GM12878 (cell line): ENCODE measurements around the gene ADARB1. TPM values are rescaled to one million over a fixed set of nuclear protein-coding genes. Genes with fewer than 3 reads are reported as not detected.

Experiments used
- ATAC-seq: fragments of 200-7000 bp; cut with Tn5 transposase; 3 replicates; pipeline ENCODE4 v1.9.1; 2020; ENCODE audit warnings: mild to moderate bottlenecking, moderate library complexity
- BruUV-seq: library from RNA; stranded (reverse); fragments of 400-500 nt; replicated peaks from 2 replicates; lab custom pipeline; 2021; lab: Mats Ljungman, UMichigan
- CTCF ChIA-PET: fragments of 300-600 bp; sonication (Branson Sonifier 250); formaldehyde crosslinking; extraction: SDS; loops from one replicate; lab custom pipeline; 2021; ENCODE audit warnings: inconsistent platforms; lab: Yijun Ruan, JAX
- POLR2A ChIA-PET: fragments of 350-600 bp; formaldehyde crosslinking; extraction: SDS; loops from one replicate; lab custom pipeline; 2021; ENCODE audit warnings: inconsistent platforms; lab: Charles Lee
- RAD21 ChIA-PET: fragments of 300-600 bp; sonication (Branson Sonifier 250); formaldehyde crosslinking; loops from one replicate; lab custom pipeline; 2023; ENCODE audit warnings: antibody characterized with exemption; ENCODE audit not compliant: unreplicated experiment; lab: Charles Lee
- SMC1A ChIA-PET: fragments of 300-600 bp; sonication (Branson Sonifier 250); formaldehyde crosslinking; loops from one replicate; lab custom pipeline; 2023; ENCODE audit not compliant: unreplicated experiment, uncharacterized antibody; lab: Charles Lee
- DNase-seq: peaks from one replicate; pipeline ENCODE4 v3.0.0-alpha.2; 2011; ENCODE audit warnings: low read depth, low spot score
- FAIRE-seq: peaks from 3 replicates; lab custom pipeline; 2011; peaks lifted over from hg19 to GRCh38; lab: Jason Lieb, UNC
- H2AFZ ChIP-seq: 2 replicates; pipeline ENCODE4 v1.6.0; 2011; ENCODE audit warnings: low read depth, low read length, control low read depth; ENCODE audit not compliant: control insufficient read depth
- H3K27ac ChIP-seq: 2 replicates; pipeline ENCODE4 v1.5.1; 2011; ENCODE audit warnings: control low read depth; ENCODE audit not compliant: control insufficient read depth, insufficient read depth
- H3K27me3 ChIP-seq, 2 experiments: replicated peaks in 1 of 2; 2 replicates each; pipeline versions ENCODE4 v1.6.0 to v1.6.1; 2011; ENCODE audit warnings: low read length in 1 of 2; ENCODE audit not compliant: control insufficient read depth in 2 of 2, insufficient read depth in 2 of 2
- H3K36me3 ChIP-seq, 2 experiments: 2 replicates each; pipeline ENCODE4 v1.5.1; 2011; ENCODE audit warnings: low read length in 1 of 2; ENCODE audit not compliant: control insufficient read depth in 2 of 2, insufficient read depth in 2 of 2
- H3K4me1 ChIP-seq: 2 replicates; pipeline ENCODE4 v1.6.1; 2011; ENCODE audit warnings: mild to moderate bottlenecking, low read length, moderate library complexity, mixed read lengths; ENCODE audit not compliant: control insufficient read depth, insufficient read depth
- H3K4me2 ChIP-seq: 2 replicates; pipeline ENCODE4 v1.6.0; 2011; ENCODE audit warnings: control low read depth; ENCODE audit not compliant: control insufficient read depth, insufficient read depth
- H3K4me3 ChIP-seq: fragments of 200-600 bp; sonication (generic); 2 replicates; pipeline ENCODE4 v1.5.1; 2016
- H3K79me2 ChIP-seq: 2 replicates; pipeline ENCODE4 v1.6.0; 2011; ENCODE audit warnings: low read length; ENCODE audit not compliant: control insufficient read depth, insufficient read depth
- H3K9ac ChIP-seq: 2 replicates; pipeline ENCODE4 v1.8.0; 2011; ENCODE audit warnings: low read length, control low read depth, mixed read lengths; ENCODE audit not compliant: control insufficient read depth, insufficient read depth
- H3K9me3 ChIP-seq: replicated peaks from 3 replicates; pipeline ENCODE4 v1.5.1; 2011; ENCODE audit warnings: mild to moderate bottlenecking, low read length; ENCODE audit not compliant: control insufficient read depth, insufficient read depth
- H4K20me1 ChIP-seq: 2 replicates; pipeline ENCODE4 v1.6.0; 2011; ENCODE audit not compliant: control insufficient read depth, insufficient read depth
- ATF7 ChIP-seq: fragments of 450-650 bp; IDR thresholded peaks from 2 replicates; pipeline ENCODE4 v1.6.1; 2016; ENCODE audit warnings: low read depth, mild to moderate bottlenecking
- CBFB ChIP-seq: IDR thresholded peaks from 2 replicates; pipeline ENCODE4 v1.6.1; 2016; ENCODE audit warnings: antibody characterized with exemption, low read depth
- CBX5 ChIP-seq: sonication (generic); IDR thresholded peaks from 2 replicates; pipeline ENCODE4 v1.6.1; 2016; ENCODE audit warnings: low read depth, moderate library complexity, mild to moderate bottlenecking, inconsistent platforms
- E2F4 ChIP-seq: IDR thresholded peaks from 2 replicates; pipeline ENCODE4 v1.6.1; 2012; ENCODE audit warnings: low read depth, low read length, improper control_type of control experiment
- ESRRA ChIP-seq: IDR thresholded peaks from 2 replicates; pipeline ENCODE4 v1.6.1; 2012; ENCODE audit warnings: mild to moderate bottlenecking, low read length, improper control_type of control experiment
- FOXM1 ChIP-seq: IDR thresholded peaks from 2 replicates; pipeline ENCODE4 v1.6.1; 2012; ENCODE audit warnings: low read depth, mild to moderate bottlenecking, inconsistent platforms, low read length, moderate library complexity
- HDAC6 ChIP-seq: fragments of 200-600 bp; sonication (generic); IDR thresholded peaks from one replicate; pipeline ENCODE4 v1.8.0; 2017; ENCODE audit warnings: antibody characterized with exemption; ENCODE audit not compliant: unreplicated experiment
- IKZF1 ChIP-seq: fragments of 450-650 bp; conservative IDR thresholded peaks from 2 replicates; pipeline ENCODE4 v1.6.1; 2017; ENCODE audit warnings: antibody characterized with exemption, mild to moderate bottlenecking
- KLF5 ChIP-seq: fragments of 450-650 bp; IDR thresholded peaks from 2 replicates; pipeline ENCODE4 v1.6.1; 2014; ENCODE audit warnings: mild to moderate bottlenecking; ENCODE audit not compliant: partially characterized antibody
- NR2C1 ChIP-seq: fragments of 450-650 bp; IDR thresholded peaks from 2 replicates; pipeline ENCODE4 v1.6.1; 2017; ENCODE audit warnings: antibody characterized with exemption, mild to moderate bottlenecking, moderate library complexity
- NR2F1 ChIP-seq: fragments of 450-650 bp; conservative IDR thresholded peaks from 2 replicates; pipeline ENCODE4 v1.6.1; 2017; ENCODE audit warnings: mild to moderate bottlenecking
- PRDM15 ChIP-seq: fragments of 450-650 bp; formaldehyde crosslinking; IDR thresholded peaks from 2 replicates; pipeline ENCODE4 v1.4.0; 2020; ENCODE audit warnings: mild to moderate bottlenecking, moderate library complexity
- TCF3 ChIP-seq: IDR thresholded peaks from 2 replicates; pipeline ENCODE4 v1.6.1; 2012; ENCODE audit warnings: low read depth, mild to moderate bottlenecking, low read length, borderline replicate concordance; ENCODE audit not compliant: insufficient read depth
- USF1 ChIP-seq: IDR thresholded peaks from 2 replicates; pipeline ENCODE4 v1.6.1; 2011; ENCODE audit warnings: borderline replicate concordance, low read depth, mild to moderate bottlenecking, moderate library complexity, mixed read lengths, low read length; ENCODE audit not compliant: insufficient read depth; ENCODE audit errors: extremely low read length
- ZBTB11 ChIP-seq: fragments of 450-650 bp; formaldehyde crosslinking; IDR thresholded peaks from 2 replicates; pipeline ENCODE4 v1.5.0; 2022; ENCODE audit warnings: mild to moderate bottlenecking, missing genetic modification characterization
- WGBS: methylation state at CpG from one replicate; pipeline ENCODE4 v1.1.6; 2016; ENCODE audit warnings: low lambda C conversion rate; ENCODE audit not compliant: insufficient replicate concordance, insufficient coverage; ENCODE audit errors: missing lambda C conversion rate; 5-methylcytosine and 5-hydroxymethylcytosine counted together
- in situ Hi-C: fragments of 300-500 bp; cut with MboI; formaldehyde crosslinking; loops from 9 replicates; pipeline ENCODE4 v1.14.3; 2018; ENCODE audit warnings: mixed read lengths
- intact Hi-C: fragments of 100-400 bp; cut with micrococcal nuclease; formaldehyde crosslinking; loops from one replicate; pipeline ENCODE4 v1.14.2; 2022; ENCODE audit not compliant: unreplicated experiment
- polyA plus RNA-seq, 11 experiments: library from polyadenylated mRNA; depleted of rRNA in 4 of 11; unstranded in 6 of 11; stranded (reverse) in 5 of 11; fragments of >200 nt; fragmentation: Nextera tagmentation in 4 of 11; fragmentation: Illumina TruSeq in 1 of 11; extraction: Ambion mirVana in 4 of 11; extraction: Trizol in 1 of 11; gene quantifications; 1 replicate in 1 of 11; 2 replicates in 10 of 11; pipeline versions ENCODE4 v1.2.1 to v1.2.3, GENCODE V29; 2011 to 2016; ENCODE audit warnings: inconsistent platforms in 2 of 11, missing spikeins in 2 of 11, low read depth in 1 of 11
- total RNA-seq, 4 experiments: library from RNA; depleted of rRNA in 3 of 4; stranded (reverse); fragments of >200 nt in 3 of 4; fragmentation: Illumina TruSeq in 1 of 4; extraction: Trizol in 1 of 4; gene quantifications; 2 replicates each; pipeline versions ENCODE4 v1.2.1 to v1.2.3, GENCODE V29; 2013 to 2021

ADARB1 gene
- total and polyA plus RNA-seq, 10 of the 15 experiments (the other 5 are each of a cell fraction or from before 2014, with no cell fraction given): 5.7 to 61.7 (median 25.3) TPM

GRCh38 chr21:45209046-45209445, 134.7 kb downstream of the ADARB1 start:
- H3K79me2 ChIP-seq: no peaks in the 10 kb centered on the region
- ATAC-seq: peak; percentile 64
- H2AFZ ChIP-seq: no peak overlapping the region
- ChIA-PET CTCF (interaction anchor here (1.0 to 2.9 kb wide), 4 partner anchors 56 to 72 kb away, joined by 3 to 15 read pairs (median 6); no protein-coding TSS in a partner anchor), SMC1A (interaction anchor here (0.7 to 1.3 kb wide), 3 partner anchors 31 to 72 kb away, joined by 3 read pairs; no protein-coding TSS in a partner anchor), RAD21 (no interaction called here), POLR2A (no interaction called here)
- H3K9me3 ChIP-seq: no peaks in the 10 kb centered on the region
- H3K27ac ChIP-seq: no peak overlapping the region
- peaks cover 0 to 2% of the 10 kb centered on the region in 2 experiments; a peak in 2 of 4 replicates for H3K36me3 ChIP-seq
- BruUV-seq: no TSS peak
- intact Hi-C loops: no loop called here
- no peak for DNase-seq
- 39% methylated on average over 3 of the region's 3 CpGs for WGBS
- H3K4me2 ChIP-seq: no peak overlapping the region
- H3K27me3 ChIP-seq: no peaks in the 10 kb centered on the region
- no peaks in the 10 kb centered on the region for H4K20me1 ChIP-seq
- H3K4me3 ChIP-seq: no peak overlapping the region
- H3K4me1 ChIP-seq: peaks cover 34% of the 10 kb centered on the region
- FAIRE-seq: no peak
- in situ Hi-C loops: no loop called here
- no peak overlapping the region for H3K9ac ChIP-seq
- TF ChIP-seq KLF5 (no peak), NR2C1 (no peak), NR2F1 (no peak), E2F4 (no peak), HDAC6 (no peak), TCF3 (no peak), ATF7 (peak; percentile 97), IKZF1 (0 out of 2 replicates have a peak, but pooled peaks have one; percentile 19), PRDM15 (CRISPR knock-in tag) (no peak), ZBTB11 (CRISPR knock-in tag) (no peak), FOXM1 (peak; percentile 30; the same call in 1 of the 2 replicates), USF1 (no peak), CBFB (no peak), CBX5 (no peak), ESRRA (no peak)
